Esophagus mucosa (tissue), 1 donor: Measurements from ENCODE around the gene TMPRSS6. TPM values are rescaled to one million over a fixed set of nuclear protein-coding genes. Genes with fewer than 3 reads are reported as not detected.
A peak's percentile ranks its signal among the peaks of the same experiment; 100 is the strongest.

ENCODE experiments used
- ATAC-seq: fragments of 200-7000 bp; cut with Tn5 transposase; one replicate; pipeline ENCODE4 v1.9.1; 2020
- total RNA-seq: library from RNA; stranded (reverse); gene quantifications from one replicate; pipeline ENCODE4 v1.2.4, GENCODE V29; 2023
- donor health status: DM: yes; HTN: yes; CAD: no.

The TMPRSS6 gene
- total RNA-seq, 1 donor from 2014 or later: not detected

- no peak for ATAC-seq
Measured at GRCh38 chr22:37115032-37115431, 5.5 kb upstream of the TMPRSS6 start.

GRCh38 chr22:37113757-37114156 lies 4.2 kb upstream of the TMPRSS6 start:
- no peak for ATAC-seq

DNA sequence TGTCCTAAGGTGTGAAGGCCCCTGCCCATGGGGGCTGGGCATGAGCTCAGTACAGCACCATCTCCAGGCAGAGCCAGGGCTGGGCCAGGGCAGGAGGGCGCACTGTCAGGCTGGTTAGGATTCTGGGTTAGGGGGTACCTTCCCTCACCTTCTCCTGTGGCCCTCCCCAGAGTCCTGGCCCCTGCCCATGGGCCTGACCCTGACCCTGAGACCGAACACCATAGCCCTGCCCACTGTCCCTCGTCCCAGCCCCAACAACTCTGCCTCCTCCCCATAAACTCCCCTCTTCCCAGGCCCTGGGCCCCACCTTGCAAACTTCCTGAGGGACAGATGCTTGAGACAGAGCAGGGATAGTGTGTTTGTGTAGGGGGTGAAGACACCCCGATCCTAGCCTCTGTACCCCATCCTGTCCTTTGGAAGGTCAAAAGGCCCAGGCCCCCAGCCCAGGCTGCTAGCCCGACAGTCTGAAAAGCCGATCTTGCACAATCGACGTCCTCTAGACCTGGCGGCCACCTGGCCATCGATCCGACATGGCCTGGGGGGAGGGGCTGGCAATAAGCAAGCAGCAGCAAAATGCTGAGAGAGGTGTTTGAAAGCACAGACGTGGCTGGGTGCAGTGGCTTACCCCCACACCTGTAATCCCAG lies 2.7 kb upstream of the TMPRSS6 start:
- peak; percentile 28 for ATAC-seq

DNA sequence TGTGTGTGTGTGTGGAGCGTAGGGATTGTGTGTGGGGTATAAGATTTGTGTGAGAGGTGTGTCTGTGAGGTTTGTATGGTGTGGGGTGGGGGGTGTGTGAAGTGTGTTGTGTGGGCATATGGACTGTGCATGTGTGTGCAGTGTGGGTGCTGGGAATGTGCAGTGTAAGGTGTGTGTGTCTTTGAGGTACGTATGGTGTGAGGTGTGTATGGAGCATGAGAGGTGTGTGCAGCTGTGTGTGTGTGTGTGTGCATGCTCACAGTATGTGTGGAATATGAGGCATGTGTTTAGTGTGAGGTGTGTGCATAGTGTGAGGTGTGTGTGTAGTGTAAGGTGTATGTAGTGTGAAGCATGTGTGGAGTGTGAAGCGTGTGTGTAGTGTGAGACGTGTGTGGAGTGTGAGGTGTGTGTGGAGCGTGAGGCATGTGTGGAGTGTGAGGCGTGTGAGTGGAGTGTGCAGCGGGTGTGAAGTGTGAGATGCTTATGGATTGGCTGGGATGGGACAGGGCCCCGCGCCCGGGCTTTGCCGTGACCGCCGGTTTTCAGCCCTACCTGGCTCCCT lies 1.7 kb upstream of the TMPRSS6 start:
- no peak for ATAC-seq

DNA sequence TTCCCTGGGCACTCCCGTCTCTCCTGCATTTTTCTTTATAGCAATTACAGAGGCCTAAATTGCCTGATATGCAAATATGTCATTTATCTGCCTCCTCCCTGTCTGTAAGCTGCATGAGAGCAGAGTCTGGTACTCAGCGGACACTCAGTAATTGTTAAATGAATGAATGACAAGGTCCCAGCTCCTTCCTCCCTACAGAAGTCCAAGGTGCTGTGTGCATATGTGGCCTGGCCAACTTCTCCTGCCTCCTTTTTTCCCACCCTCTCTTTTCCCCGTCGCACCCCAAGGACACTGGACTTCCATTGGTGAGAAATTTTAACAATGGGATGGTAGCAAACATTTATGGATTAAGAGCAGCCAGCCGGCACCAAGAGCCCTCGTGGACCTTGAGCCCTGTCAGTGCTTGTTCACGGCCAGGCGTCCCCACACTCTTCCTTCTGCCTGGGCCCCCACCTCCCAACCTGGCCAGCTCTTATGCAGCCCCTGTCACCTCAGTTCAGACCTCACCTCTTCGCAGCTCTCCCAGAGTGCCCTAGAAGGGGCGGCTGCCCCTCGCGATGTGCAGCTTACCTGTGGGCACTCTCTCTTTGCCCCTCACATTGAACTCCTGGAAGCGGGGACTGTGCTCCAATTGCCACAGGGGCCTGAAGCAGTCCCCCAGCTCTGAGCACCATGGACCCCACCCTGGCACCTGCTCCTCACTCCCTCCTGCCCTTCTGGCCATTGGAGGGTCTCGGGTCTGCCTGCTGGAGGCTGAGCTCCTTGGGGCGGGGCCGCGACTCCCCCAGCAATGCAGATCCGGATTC lies 1.5 kb downstream of the TMPRSS6 start:
- no peak for ATAC-seq

DNA sequence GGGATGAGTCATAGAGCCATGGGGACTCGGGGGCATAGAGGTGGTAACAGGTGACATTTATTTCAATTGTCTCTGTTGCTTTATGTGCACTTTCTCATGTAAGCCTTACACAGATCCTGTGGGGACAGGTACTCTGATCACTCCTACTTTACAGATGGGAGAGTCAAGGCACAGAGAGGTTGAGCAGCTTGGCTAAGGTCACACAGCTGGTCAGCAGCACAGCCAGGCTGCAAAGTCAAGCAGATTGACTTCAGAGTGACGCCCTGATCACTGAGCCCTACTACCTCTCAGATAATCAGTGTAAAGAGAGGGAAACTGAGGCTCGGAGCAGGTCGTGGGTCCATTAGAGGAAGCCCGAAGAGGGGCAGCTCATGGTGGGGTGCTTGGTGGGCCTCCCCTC lies 3.5 kb downstream of the TMPRSS6 start:
- no peak for ATAC-seq

DNA sequence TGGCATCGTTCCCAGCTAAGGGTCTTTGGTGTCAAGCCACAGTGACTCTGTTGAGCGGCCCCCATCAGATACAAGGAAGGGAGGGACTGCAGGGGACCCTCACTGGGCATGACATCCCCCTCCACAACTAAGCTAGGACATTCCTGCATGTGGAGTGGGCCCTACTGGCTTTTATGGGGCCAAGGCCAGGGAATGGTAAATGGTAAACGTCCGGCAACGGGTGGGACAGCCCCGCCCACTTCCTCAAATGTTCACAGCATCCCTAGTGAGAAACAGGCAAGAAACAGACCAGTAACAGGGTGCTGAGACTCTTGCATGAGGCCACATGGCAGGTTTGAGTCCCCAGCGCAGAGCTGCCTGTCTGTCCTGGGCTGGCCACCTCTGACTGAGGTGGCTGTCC lies 4.4 kb downstream of the TMPRSS6 start:
- ATAC-seq: no peak

DNA sequence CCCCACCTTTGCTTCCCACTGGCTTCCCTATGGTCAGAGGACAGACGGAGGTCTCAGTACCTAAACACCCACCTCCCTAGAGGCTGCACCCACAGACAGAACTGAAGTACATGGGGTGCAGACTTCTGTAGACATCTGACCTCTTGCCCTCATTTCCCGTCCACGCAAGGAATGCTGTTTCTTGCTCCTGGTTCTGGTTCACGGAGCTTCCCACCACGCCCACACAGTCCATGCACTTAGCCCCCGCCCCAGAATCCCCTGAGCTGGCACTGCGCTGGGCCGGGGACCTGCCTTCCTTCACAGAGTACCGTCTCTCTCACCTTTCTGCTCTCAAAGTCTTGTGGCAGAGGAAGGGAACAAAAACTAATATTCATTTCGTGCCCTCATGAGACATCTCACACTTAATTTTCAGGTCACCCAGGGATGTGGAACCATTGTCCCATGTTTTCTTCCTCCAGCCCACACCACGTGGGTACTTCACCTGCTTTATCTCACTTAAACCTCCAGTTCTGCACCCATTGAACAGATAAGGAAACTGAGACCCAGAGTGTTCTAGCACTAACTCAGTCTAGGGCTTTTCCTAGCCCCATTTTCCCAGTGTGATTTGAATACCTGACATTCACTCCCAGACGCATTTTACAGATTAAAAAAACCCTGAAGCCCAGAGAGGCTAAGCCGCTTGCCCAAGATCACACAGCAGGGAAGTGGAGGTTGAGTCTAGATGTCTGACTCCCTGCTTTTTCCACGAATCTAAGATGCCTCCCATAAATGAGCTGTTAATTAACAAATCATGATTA lies 5.7 kb downstream of the TMPRSS6 start:
- ATAC-seq: no peak

DNA sequence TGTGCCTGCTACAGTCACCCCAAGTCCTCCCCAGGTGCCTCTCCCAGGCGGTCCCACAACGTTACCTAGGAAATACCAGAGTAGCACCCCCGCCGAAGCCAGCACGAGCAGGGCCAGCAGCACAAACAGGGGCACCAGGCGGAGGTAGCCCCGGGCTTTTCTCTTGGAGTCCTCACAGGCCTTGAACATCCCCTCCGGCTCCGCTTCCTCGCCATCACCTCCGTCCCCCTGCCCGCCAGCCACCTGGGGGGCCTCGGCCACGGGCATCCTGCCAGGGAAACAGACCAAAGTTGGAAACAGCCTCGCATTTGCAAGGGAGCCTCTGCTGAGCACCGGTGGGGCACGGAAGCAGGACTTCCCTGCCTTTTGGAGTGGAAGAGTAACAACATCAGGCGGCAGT lies 6.4 kb downstream of the TMPRSS6 start:
- no peak for ATAC-seq

DNA sequence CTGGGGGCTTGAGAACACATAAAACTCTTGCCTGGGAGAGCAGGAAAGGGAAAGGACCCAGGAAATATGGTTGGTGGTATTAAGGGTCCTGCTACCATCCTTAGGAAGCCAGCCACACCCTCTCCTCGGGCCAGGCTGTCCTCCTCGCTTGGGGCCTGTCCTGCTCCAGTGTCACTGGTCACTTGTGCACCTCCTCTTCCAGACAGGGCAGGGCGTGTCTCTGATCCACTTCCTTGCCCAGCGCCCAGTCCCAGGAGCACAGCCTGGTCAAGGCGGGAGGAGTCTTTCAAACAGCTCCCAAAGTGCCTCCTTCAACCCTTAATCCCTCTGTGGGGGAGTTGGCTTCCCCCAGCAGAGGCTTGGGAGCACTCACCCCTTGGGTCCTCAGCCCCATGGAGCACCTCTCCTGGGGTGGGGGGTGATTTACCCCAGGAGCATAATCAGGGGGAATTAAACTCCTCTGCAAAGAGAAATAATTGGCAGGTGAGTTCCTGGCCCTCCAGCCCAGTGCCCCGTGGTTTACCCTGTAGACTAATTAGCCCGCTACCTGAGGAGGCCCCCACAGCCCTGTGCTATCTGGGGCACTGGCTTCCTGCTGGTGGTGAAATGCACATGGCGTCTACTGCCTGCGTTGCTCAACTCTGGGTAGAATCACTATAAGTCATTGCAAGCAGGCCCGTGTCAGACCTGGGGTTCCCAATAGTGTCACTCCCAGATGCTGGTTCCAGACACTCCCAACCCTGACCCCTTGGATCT lies 8.0 kb downstream of the TMPRSS6 start:
- peak; percentile 26 for ATAC-seq

DNA sequence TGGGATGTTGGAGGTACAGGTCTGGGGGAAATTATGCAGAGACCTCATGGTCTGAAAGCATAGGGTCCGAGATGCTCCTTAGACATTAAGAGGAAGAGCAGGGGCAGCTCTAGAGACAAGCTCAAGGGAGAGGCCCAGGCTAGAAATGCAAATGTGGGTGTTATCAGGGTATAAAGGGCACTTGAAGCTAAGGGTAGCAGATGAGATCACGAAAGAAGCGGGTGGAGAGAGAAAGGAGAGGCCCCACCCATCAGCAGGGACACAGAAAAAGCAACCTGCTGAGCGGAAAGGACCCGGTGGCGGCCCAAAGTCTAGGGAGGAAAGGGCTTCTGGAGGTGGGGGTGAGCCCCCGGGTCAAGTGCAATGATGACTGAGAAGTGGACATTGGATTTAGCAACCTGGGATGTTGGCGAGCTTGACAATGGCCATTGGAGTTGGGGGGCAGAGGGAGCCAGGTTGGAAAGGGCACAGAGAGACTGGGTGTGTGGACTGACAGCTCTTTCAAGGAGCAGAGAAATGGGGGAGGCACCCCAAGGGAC lies 8.9 kb downstream of the TMPRSS6 start:
- no peak for ATAC-seq

GRCh38 chr22:37098976-37099591 lies 10.4 kb downstream of the TMPRSS6 start:
- ATAC-seq: no peak

DNA sequence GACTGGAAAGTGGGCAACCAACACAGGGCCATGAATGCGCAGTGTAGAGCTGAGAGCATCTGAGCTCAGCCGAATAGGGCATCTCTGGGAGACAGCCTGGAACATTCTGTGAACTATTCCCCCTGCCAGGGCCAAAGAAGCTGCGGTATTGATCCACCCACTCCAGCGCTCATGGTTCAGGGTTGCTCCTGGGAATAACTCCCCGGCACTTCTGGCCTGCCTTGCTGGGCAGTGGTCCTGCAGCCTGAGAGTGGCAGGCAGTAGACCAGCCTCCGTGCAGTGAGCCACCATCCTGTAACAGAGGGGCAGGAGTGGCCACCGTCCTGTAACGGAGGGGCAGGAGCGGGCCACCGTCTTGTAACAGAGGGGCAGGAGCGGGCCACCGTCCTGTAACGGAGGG lies 12.2 kb downstream of the TMPRSS6 start:
- no peak for ATAC-seq

GRCh38 chr22:37095113-37095512 lies 14.4 kb downstream of the TMPRSS6 start:
- no peak for ATAC-seq

DNA sequence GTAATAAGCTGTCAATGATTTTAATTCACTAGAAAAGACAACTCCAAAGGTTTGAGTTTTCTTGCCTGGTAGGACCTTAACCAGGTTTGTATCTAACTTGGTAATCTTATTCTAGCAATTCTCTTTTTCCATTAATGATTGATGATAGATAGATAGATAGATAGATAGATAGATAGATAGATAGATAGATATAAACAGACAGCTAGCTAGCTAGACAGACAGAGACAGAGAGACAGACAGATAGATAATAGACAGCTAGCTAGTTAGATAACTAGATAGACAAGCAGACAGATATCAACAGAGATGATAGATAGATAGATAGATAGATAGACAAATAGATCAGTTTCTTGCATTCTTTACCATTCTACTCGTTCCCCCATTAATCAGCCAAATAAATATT lies 15.3 kb downstream of the TMPRSS6 start:
- no peak for ATAC-seq

DNA sequence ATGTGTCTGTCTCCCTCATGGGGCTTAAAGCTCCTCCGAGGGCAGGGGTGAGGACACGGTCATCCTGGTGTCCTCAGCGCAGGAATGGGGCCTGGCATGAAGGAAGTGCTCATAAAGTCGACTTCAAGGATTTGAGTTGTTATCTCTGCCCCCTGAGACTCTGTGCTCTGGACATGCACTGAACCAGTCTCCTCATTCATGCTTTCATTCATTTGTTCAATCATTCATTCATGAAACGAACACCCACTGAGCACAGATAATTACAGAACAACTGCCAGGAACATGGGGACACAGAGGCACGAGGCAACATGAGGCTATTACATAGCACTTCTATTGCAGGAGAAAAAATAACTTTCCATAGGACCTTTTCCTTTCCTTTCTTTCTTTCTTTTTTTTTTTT lies 16.5 kb downstream of the TMPRSS6 start:
- no peak for ATAC-seq

DNA sequence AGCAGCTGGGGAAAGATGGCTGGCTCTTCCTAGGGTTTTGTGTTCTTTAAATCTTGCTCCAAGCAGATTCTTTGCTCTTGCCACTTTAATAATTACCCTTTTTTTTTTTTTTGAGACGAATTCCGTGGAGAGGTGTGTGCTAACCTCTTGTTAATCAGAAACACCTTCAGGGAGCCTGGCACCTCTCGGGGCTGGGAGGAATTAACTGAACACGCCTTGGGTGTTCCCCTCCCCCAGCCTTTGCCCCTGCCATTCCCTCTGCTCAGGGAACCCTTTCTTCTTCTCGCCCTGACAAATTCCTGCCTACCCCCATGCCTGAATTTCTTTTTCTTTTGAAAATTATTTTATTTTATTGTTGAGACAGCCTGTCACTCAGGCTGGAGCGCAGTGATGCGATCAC lies 17.5 kb downstream of the TMPRSS6 start:
- no peak for ATAC-seq

- no peak for ATAC-seq
Measured at GRCh38 chr22:37090920-37091695, 18.4 kb downstream of the TMPRSS6 start.

DNA sequence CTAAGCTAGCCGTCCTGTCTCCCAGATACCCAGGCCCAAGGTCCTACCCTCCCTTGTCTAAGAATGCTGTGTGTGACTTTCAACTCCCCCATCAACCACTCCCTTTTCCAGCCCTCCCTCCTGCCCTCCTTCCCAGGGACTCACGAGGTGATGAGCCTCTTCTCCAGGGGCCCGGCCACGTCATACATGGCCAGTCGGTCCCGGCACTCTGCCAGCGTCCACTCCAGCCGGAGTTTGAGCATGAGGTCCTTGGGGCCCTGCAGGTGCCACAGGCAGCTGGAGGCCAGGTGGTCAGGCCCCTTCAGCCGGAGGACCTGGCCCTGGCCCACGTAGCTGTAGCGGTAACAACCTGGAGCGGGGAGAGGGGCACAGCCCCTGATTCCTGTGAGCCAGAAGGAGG lies 20.1 kb downstream of the TMPRSS6 start:
- no peak for ATAC-seq

GRCh38 chr22:37088750-37089408 lies 20.6 kb downstream of the TMPRSS6 start:
- no peak for ATAC-seq
